Measurements from ENCODE around the gene SERAC1.

Gene SERAC1

GRCh38 chr6:158085261-158086053, 82.6 kb downstream of the SERAC1 start:
- H3K4me3 ChIP-seq (ENCODE audit: low read depth, low read length, poor library complexity, severe bottlenecking), result no peak overlapping the region
- no peak overlapping the region for H2AFZ ChIP-seq (ENCODE audit: low read length)
- H3K27ac ChIP-seq (ENCODE audit: low read depth, low read length, poor library complexity, severe bottlenecking), result no peak overlapping the region
- no peaks in the 10 kb centered on the region for H4K20me1 ChIP-seq (ENCODE audit: insufficient read depth, low read length)
- no peaks in the 10 kb centered on the region for H3K9me3 ChIP-seq (ENCODE audit: low read length)
- TF ChIP-seq EZH2 (IDR thresholded peaks at IDR 0.05; ENCODE audit: borderline replicate concordance, low read length), result no peak
- TF ChIP-seq, protein P1, sequence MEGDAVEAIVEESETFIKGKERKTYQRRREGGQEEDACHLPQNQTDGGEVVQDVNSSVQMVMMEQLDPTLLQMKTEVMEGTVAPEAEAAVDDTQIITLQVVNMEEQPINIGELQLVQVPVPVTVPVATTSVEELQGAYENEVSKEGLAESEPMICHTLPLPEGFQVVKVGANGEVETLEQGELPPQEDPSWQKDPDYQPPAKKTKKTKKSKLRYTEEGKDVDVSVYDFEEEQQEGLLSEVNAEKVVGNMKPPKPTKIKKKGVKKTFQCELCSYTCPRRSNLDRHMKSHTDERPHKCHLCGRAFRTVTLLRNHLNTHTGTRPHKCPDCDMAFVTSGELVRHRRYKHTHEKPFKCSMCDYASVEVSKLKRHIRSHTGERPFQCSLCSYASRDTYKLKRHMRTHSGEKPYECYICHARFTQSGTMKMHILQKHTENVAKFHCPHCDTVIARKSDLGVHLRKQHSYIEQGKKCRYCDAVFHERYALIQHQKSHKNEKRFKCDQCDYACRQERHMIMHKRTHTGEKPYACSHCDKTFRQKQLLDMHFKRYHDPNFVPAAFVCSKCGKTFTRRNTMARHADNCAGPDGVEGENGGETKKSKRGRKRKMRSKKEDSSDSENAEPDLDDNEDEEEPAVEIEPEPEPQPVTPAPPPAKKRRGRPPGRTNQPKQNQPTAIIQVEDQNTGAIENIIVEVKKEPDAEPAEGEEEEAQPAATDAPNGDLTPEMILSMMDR (IDR thresholded peaks at IDR 0.05; ENCODE audit: low read length), result no peak
- H3K9me2 ChIP-seq (ENCODE audit: low read depth, low read length), result no peaks in the 10 kb centered on the region
- H3K4me2 ChIP-seq (ENCODE audit: low read length), result no peak overlapping the region
- H3K27me3 ChIP-seq (ENCODE audit: insufficient read depth, low read length), result no peaks in the 10 kb centered on the region
- H3K4me1 ChIP-seq (ENCODE audit: insufficient read depth, low read length, severe bottlenecking), result no peaks in the 10 kb centered on the region
- no peaks in the 10 kb centered on the region for H3F3A ChIP-seq (ENCODE audit: insufficient read depth, low read length)
- no peak overlapping the region for H3K9ac ChIP-seq (ENCODE audit: low read length)
- H3K36me3 ChIP-seq (ENCODE audit: insufficient read depth, low read length), result no peaks in the 10 kb centered on the region
- H3K79me2 ChIP-seq (ENCODE audit: insufficient read depth, low read length), result no peaks in the 10 kb centered on the region

DNA sequence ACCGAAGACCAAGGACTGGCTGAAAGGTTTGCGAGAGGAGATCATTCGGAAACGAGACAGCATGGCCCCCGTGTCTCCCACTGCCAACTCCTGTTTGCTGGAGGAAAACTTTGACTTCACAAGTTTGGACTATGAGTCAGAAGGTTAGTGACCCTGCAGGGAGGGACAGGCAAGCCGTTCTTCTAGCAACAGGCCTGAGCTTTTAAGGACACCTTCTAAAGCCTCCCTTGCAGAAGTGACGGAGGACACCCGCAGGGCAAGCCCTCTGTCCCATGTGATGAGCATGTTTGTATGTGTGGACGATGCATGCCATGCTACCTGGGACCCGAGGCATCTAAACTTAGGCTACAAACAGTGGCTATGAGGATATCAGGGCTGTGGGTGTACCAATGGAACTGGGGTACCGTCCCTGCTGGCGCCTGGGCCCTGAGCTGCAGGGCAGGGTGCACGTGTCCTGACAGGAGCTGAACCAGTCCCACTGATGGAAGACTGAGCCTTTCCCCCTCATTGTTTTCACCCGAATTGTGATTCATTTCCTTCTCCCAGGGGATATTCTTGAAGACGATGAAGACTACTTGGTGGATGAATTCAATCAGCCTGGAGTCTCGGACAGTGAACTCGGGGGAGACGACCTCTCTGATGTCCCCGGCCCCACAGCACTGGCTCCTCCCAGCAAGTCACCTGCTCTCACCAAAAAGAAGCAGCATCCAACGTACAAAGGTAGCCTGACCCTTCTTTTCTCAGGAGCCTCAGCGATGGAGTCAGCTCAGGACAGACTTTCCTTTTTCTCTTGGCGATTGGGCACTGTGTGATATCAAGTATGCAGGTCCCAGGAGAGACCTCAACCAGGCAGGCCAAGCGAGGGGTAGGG, 84.4 kb downstream of the SERAC1 start:
- TF ChIP-seq, protein P1 (IDR thresholded peaks at IDR 0.05; ENCODE audit: low read length), result no peak
- TF ChIP-seq EZH2 (IDR thresholded peaks at IDR 0.05; ENCODE audit: borderline replicate concordance, low read length), result no peak
- H3K4me2 ChIP-seq (ENCODE audit: low read length), result no peak overlapping the region
- H3K36me3 ChIP-seq (ENCODE audit: insufficient read depth, low read length), result no peaks in the 10 kb centered on the region
- no peaks in the 10 kb centered on the region for H3K4me1 ChIP-seq (ENCODE audit: insufficient read depth, low read length, severe bottlenecking)
- no peaks in the 10 kb centered on the region for H4K20me1 ChIP-seq (ENCODE audit: insufficient read depth, low read length)
- no peak overlapping the region for H3K9ac ChIP-seq (ENCODE audit: low read length)
- H3K9me3 ChIP-seq (ENCODE audit: low read length), result no peaks in the 10 kb centered on the region
- H3K4me3 ChIP-seq (ENCODE audit: low read depth, low read length, poor library complexity, severe bottlenecking), result no peak overlapping the region
- H2AFZ ChIP-seq (ENCODE audit: low read length), result no peak overlapping the region
- no peaks in the 10 kb centered on the region for H3F3A ChIP-seq (ENCODE audit: insufficient read depth, low read length)
- H3K27ac ChIP-seq (ENCODE audit: low read depth, low read length, poor library complexity, severe bottlenecking), result no peak overlapping the region
- H3K27me3 ChIP-seq (ENCODE audit: insufficient read depth, low read length), result no peaks in the 10 kb centered on the region
- no peaks in the 10 kb centered on the region for H3K79me2 ChIP-seq (ENCODE audit: insufficient read depth, low read length)
- no peaks in the 10 kb centered on the region for H3K9me2 ChIP-seq (ENCODE audit: low read depth, low read length)

- H3K36me3 ChIP-seq (ENCODE audit: insufficient read depth, low read length), result no peaks in the 10 kb centered on the region
- H3K4me3 ChIP-seq (ENCODE audit: low read depth, low read length, poor library complexity, severe bottlenecking), result no peak overlapping the region
- no peaks in the 10 kb centered on the region for H3K4me1 ChIP-seq (ENCODE audit: insufficient read depth, low read length, severe bottlenecking)
- no peaks in the 10 kb centered on the region for H3F3A ChIP-seq (ENCODE audit: insufficient read depth, low read length)
- TF ChIP-seq, protein P1 (IDR thresholded peaks at IDR 0.05; ENCODE audit: low read length), result no peak
- no peak for TF ChIP-seq EZH2 (IDR thresholded peaks at IDR 0.05; ENCODE audit: borderline replicate concordance, low read length)
- no peaks in the 10 kb centered on the region for H3K27me3 ChIP-seq (ENCODE audit: insufficient read depth, low read length)
- H3K9me2 ChIP-seq (ENCODE audit: low read depth, low read length), result no peaks in the 10 kb centered on the region
- no peaks in the 10 kb centered on the region for H3K79me2 ChIP-seq (ENCODE audit: insufficient read depth, low read length)
- H3K9ac ChIP-seq (ENCODE audit: low read length), result no peak overlapping the region
- H3K4me2 ChIP-seq (ENCODE audit: low read length), result no peak overlapping the region
- H2AFZ ChIP-seq (ENCODE audit: low read length), result no peak overlapping the region
- no peaks in the 10 kb centered on the region for H3K9me3 ChIP-seq (ENCODE audit: low read length)
- no peaks in the 10 kb centered on the region for H4K20me1 ChIP-seq (ENCODE audit: insufficient read depth, low read length)
- H3K27ac ChIP-seq (ENCODE audit: low read depth, low read length, poor library complexity, severe bottlenecking), result no peak overlapping the region
These were observed 86.5 kb downstream of the SERAC1 start for GRCh38 chr6:158081657-158081935.
